ENCODE data around the gene KIAA1191. TPM values are rescaled to one million over a fixed set of nuclear protein-coding genes. Genes with fewer than 3 reads are reported as not detected.

The KIAA1191 gene
- total RNA-seq, 8 experiments from 2014 or later: 65.1 to 111 (median 78.7) TPM

DNA sequence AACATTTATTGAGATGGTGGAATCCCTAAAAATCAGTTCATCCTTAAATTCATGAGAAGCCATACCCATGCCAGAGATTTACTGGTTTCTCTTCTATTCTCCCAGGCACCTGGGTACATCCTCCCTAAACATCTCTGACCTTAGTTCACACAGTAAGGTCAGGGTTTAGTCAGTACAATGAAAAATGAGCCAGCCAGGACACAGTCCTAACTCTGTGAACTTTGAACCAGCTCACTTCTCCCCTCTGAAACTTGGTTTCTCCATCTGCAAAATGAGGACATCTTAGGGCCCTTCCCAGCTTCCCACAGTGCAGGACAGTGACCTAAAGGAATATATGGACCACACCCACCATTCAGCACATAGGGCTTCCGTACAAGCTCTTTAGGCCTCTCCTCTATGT lies 24.9 kb upstream of the KIAA1191 start:
- peaks cover 16 to 17% of the 10 kb centered on the region in 2 donors for H3K4me1 ChIP-seq (replicated peaks in 1 of 2)
- no peak overlapping the region for H3K4me3 ChIP-seq
- no peak for ATAC-seq (replicated peaks in 6 of 8)
- in situ Hi-C loops (cut with MboI; ENCODE audit: low pct_unique_long_range_greater_than_20kb in 2 of 9, low sequenced_read_pairs in 9 of 9, unreplicated experiment in 9 of 9): no loop called here
- WGBS, 10 experiments: 13 to 100% (median 77%) methylated on average over 1 of the region's 1 CpG; no CpG with 5 or more reads in 6 of the 10 experiments
- H3K27ac ChIP-seq: no peak overlapping the region

DNA sequence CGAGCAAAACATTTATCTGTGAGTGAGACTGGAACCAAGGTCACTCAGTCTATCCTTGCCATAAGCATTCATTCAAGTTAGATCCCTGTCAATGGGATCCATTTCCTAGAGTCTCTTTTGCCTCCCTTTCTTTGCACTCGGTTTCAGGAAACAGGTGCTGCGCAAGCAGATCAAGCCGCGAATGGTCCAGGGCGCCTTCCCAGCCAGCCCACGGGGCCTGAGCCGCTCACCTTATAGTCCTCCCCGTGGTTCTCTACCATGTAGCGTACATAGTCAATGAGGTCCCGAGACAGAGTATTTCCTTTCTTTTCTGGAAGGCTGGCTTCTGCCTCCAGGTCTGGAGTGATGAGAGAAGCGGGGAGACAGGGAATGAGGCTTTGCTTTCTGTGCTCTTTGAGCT lies 23.4 kb upstream of the KIAA1191 start:
- no peak overlapping the region for H3K27ac ChIP-seq
- no peak for ATAC-seq (replicated peaks in 6 of 8)
- no peak overlapping the region for H3K4me3 ChIP-seq
- WGBS, 10 experiments: 83 to 100% (median 93%) methylated on average over 3 to 10 of the region's 12 CpGs; no CpG with 5 or more reads in 3 of the 10 experiments
- in situ Hi-C loops (cut with MboI; ENCODE audit: low pct_unique_long_range_greater_than_20kb in 2 of 9, low sequenced_read_pairs in 9 of 9, unreplicated experiment in 9 of 9): no loop called here
- peaks cover 14 to 16% of the 10 kb centered on the region in 2 donors for H3K4me1 ChIP-seq (replicated peaks in 1 of 2)

DNA sequence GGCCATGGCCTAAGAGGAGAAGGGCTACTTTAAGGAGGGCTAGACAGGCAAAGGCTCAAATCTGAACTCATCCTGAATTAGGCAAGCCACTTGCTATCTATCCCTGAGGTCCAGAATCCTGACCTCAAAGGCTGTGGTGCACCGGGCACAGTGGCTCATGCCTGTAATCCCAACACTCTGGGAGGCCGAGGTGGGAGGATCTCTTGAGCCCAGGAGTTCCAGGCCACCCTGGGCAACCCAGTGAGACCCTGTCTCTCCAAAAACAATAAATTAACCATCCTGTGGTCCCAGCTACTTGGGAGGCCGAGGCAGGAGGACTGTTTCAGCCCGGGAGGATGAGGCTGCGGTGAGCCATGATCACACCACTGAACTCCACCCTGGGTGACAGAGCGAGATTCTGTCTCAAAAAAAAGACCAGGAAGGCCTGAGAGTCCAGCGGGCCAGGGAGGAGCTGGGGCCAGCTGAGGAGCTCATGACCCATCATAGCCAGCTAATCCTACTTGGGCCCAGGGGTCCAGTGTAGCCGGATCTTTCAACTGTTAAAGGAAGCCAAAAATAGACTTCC lies 22.9 kb upstream of the KIAA1191 start:
- no peak for ATAC-seq (replicated peaks in 6 of 8)
- no peak overlapping the region for H3K4me3 ChIP-seq
- no peak overlapping the region for H3K27ac ChIP-seq
- peaks cover 9 to 10% of the 10 kb centered on the region in 2 donors for H3K4me1 ChIP-seq (replicated peaks in 1 of 2)
- in situ Hi-C loops (cut with MboI; ENCODE audit: low pct_unique_long_range_greater_than_20kb in 2 of 9, low sequenced_read_pairs in 9 of 9, unreplicated experiment in 9 of 9): no loop called here
- WGBS, 10 experiments: 80 to 100% (median 100%) methylated on average over 1 to 6 of the region's 8 CpGs; no CpG with 5 or more reads in 5 of the 10 experiments

DNA sequence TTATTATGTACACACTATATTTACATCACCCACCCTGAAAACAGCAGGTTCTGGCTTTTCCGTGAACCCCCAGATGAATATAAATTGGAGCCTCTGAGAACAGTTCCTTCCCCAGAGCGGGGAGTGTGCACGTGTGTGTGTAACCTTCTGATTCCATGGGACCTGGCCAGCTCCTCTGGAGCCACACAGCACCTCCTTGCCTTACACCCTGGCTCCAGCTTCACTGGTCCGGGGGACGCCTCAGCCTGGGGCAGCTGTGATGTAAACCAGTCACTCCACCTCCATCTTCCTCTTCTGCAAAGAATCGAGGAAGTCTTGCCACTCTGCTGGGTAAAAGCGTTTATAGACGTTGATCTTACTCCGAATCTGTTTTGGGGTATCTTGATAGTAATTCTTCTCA lies 22.4 kb upstream of the KIAA1191 start:
- Histone ChIP-seq H3K4me1 (replicated peaks in 1 of 2) (peaks cover 9 to 10% of the 10 kb centered on the region in 2 donors), H3K4me3 (no peak overlapping the region), H3K27ac (no peak overlapping the region)
- in situ Hi-C loops (cut with MboI; ENCODE audit: low pct_unique_long_range_greater_than_20kb in 2 of 9, low sequenced_read_pairs in 9 of 9, unreplicated experiment in 9 of 9): no loop called here
- ATAC-seq (replicated peaks in 6 of 8): no peak
- WGBS, 10 experiments: 87 to 100% (median 90%) methylated on average over 1 to 6 of the region's 9 CpGs; no CpG with 5 or more reads in 5 of the 10 experiments

DNA sequence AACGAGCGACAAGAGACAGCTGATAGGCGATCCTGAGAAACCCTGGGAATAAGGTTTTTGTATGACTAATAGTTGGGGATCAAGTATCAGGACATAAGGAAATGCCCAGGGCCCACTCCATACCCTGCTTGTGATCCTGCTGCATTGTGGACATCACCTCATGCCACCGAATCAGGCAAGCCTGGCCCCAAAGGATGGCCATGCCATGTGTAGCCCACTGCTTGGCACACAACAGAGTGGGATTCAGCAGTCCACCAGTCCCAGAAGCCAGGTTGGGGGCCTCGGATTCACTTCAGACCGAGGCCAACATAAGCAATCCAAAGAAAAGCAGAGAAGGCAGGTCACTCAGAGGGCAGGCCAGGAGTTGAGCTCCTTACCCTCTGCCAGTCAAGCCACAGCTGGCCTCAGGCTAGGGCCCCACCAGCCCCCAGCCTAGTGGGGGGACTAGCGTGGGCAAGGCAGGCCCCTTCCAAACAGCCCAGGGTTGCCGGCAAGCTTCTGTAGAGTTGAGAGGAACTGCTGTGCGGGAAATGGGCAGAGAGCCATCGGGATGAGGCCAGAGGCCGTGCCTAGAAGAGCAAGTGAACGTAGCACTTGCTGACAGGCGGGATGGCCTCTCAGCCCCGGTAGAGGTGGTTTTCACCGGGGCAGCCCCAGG lies 21.8 kb upstream of the KIAA1191 start:
- Histone ChIP-seq H3K4me1 (replicated peaks in 1 of 2) (peaks cover 9 to 10% of the 10 kb centered on the region in 2 donors), H3K4me3 (no peak overlapping the region), H3K27ac (no peak overlapping the region)
- WGBS, 10 experiments: 80 to 100% (median 95%) methylated on average over 1 to 10 of the region's 15 CpGs; no CpG with 5 or more reads in 1 of the 10 experiments
- no peak for ATAC-seq (replicated peaks in 6 of 8)
- in situ Hi-C loops (cut with MboI; ENCODE audit: low pct_unique_long_range_greater_than_20kb in 2 of 9, low sequenced_read_pairs in 9 of 9, unreplicated experiment in 9 of 9): no loop called here

DNA sequence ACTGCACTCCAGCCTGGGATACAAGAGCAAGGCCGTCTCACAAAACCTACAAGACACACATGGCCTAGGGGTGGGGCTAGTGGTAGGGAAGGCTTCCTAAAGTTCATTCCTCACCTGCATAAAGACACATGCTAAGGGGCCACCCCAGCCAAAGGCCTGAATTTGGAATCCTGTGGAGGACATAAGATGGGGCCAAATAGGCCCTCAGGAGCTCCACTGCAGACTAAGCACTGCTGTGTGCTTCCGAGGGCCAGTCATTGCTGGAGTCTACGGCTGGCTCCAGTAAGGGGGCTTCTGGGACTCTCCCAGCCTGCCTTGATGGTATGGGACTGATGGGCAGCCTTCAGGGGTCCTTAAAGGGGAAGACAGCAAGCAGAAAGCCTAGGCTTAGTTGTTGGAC lies 21.2 kb upstream of the KIAA1191 start:
- in situ Hi-C loops (cut with MboI; ENCODE audit: low pct_unique_long_range_greater_than_20kb in 2 of 9, low sequenced_read_pairs in 9 of 9, unreplicated experiment in 9 of 9): no loop called here

DNA sequence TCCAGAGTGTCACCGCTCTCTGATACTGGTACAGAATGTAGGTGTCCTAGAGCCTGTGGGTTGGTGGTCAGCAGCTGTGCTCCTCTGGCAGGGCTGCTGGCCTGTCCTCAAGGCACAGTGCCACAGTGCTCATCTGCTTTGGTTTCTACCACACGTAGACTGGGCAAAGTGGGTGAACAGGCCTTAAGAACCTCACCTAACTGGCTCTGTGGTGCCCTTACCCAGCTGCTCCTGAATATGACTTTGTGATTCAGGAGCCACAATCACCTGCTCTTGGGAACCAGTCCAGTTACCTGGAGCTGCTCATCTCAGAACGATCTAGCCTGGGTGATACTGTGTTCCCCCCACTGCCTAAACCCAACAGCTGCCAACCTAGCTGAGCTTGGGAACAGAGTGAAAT lies 20.4 kb upstream of the KIAA1191 start:
- in situ Hi-C loops (cut with MboI; ENCODE audit: low pct_unique_long_range_greater_than_20kb in 2 of 9, low sequenced_read_pairs in 9 of 9, unreplicated experiment in 9 of 9): no loop called here
- no peak overlapping the region for H3K4me3 ChIP-seq
- H3K27ac ChIP-seq: no peak overlapping the region
- no peak for ATAC-seq (replicated peaks in 6 of 8)
- 67 to 100% (median 98%) methylated on average over 1 to 3 of the region's 3 CpGs; no CpG with 5 or more reads in 4 of the 10 experiments for WGBS, 10 experiments
- H3K4me1 ChIP-seq (replicated peaks in 1 of 2): peaks cover 2 to 5% of the 10 kb centered on the region in 2 donors

More for the DNA sequence above, 21.2 kb upstream of the KIAA1191 start:
- H3K27ac ChIP-seq: no peak overlapping the region
- no peak overlapping the region for H3K4me3 ChIP-seq
- H3K4me1 ChIP-seq (replicated peaks in 1 of 2): peaks cover 9 to 10% of the 10 kb centered on the region in 2 donors
- 17 to 100% (median 93%) methylated on average over 1 to 2 of the region's 3 CpGs; no CpG with 5 or more reads in 5 of the 10 experiments for WGBS, 10 experiments
- no peak for ATAC-seq (replicated peaks in 6 of 8)

DNA sequence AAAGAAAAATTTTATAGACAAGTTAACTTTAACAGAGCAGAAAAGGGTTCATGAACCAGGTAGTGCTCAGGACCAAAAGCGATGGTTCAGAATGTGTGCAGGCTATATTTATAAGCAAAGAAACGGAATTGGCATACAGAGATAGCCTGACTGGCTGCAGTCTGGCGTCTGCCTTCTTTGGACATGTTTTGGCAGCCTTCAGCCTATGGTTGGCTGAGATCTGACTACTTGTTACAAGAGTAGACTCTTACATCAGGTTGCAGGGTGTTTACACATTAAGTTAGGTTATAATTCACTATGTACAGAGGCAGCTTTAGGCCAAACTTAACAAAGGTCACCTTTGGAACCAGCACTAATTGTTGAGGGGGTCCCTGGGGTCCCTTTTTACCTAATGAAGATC lies 19.9 kb upstream of the KIAA1191 start:
- H3K27ac ChIP-seq: no peak overlapping the region
- WGBS, 10 experiments: 83 to 100% (median 97%) methylated on average over 1 to 3 of the region's 3 CpGs; no CpG with 5 or more reads in 2 of the 10 experiments
- no peaks in the 10 kb centered on the region for H3K4me1 ChIP-seq (replicated peaks in 1 of 2)
- no peak for ATAC-seq (replicated peaks in 6 of 8)
- in situ Hi-C loops (cut with MboI; ENCODE audit: low pct_unique_long_range_greater_than_20kb in 2 of 9, low sequenced_read_pairs in 9 of 9, unreplicated experiment in 9 of 9): no loop called here
- no peak overlapping the region for H3K4me3 ChIP-seq

DNA sequence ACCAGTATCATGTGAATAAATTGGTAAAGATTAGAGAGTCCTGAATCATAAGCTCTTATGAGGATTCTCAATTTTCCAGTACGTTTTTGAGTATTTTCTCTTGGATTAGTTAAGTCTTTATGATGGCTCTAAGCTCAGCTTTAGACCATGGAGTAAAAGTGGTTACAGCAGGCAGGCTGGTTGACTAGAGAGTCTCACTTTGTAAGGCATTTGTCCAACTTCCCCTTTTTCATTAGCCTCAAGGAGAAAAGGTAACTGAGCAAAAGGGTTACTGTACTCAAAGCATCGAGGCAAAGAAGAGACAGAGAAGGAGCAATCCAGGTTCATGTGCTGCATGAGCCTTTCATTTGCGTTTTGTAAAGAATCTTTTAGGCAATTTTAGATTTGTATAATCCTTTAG lies 18.3 kb upstream of the KIAA1191 start:
- no peak overlapping the region for H3K27ac ChIP-seq
- in situ Hi-C loops (cut with MboI; ENCODE audit: low pct_unique_long_range_greater_than_20kb in 2 of 9, low sequenced_read_pairs in 9 of 9, unreplicated experiment in 9 of 9): no loop called here
- H3K4me3 ChIP-seq: no peak overlapping the region
- ATAC-seq (replicated peaks in 6 of 8): no peak
- 55 to 100% (median 92%) methylated on average over 1 to 3 of the region's 3 CpGs for WGBS, 10 experiments
- H3K4me1 ChIP-seq (replicated peaks in 1 of 2): no peaks in the 10 kb centered on the region

DNA sequence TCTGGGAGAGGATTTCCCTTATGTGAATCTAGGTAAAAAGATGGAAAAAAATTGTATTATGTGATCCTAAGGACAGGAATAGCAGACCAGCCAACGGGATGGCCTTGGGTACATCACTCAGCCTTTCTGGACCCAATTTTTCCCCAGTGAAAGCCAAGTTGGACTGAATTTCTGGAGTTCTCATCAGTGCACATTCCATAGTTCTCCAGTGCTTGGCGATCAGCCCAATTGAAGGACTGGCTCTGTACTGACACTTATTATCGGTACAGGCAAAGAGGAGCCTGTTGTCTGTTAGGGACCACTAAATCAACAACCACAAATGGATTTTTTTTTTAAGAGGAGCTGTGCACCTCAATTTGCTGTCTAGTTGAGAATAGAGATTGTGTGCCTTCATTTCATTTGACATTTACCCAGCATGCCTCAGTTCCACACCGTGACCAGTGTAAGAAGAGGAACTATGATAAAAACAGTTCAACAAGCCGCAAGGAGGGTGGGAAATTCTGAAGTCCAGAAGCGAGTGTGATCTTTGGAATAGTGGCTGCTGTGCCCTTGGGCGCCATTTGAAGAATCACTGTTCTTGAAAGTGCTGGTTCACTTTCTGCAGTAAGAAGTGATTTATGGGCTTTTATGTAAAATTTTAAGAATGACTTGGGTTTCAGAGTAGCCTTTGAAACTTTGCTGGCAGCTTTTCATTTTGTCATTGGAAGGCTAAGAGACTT lies 11.7 kb upstream of the KIAA1191 start:
- in situ Hi-C loops (cut with MboI; ENCODE audit: low pct_unique_long_range_greater_than_20kb in 2 of 9, low sequenced_read_pairs in 9 of 9, unreplicated experiment in 9 of 9): no loop called here
- WGBS, 10 experiments: 57 to 100% (median 93%) methylated on average over 2 to 7 of the region's 7 CpGs
- ATAC-seq (replicated peaks in 6 of 8): peak in 1 of 8 experiments; percentile 52
- no peak overlapping the region for H3K27ac ChIP-seq
- H3K4me3 ChIP-seq: no peak overlapping the region
- no peaks in the 10 kb centered on the region for H3K4me1 ChIP-seq (replicated peaks in 1 of 2)

DNA sequence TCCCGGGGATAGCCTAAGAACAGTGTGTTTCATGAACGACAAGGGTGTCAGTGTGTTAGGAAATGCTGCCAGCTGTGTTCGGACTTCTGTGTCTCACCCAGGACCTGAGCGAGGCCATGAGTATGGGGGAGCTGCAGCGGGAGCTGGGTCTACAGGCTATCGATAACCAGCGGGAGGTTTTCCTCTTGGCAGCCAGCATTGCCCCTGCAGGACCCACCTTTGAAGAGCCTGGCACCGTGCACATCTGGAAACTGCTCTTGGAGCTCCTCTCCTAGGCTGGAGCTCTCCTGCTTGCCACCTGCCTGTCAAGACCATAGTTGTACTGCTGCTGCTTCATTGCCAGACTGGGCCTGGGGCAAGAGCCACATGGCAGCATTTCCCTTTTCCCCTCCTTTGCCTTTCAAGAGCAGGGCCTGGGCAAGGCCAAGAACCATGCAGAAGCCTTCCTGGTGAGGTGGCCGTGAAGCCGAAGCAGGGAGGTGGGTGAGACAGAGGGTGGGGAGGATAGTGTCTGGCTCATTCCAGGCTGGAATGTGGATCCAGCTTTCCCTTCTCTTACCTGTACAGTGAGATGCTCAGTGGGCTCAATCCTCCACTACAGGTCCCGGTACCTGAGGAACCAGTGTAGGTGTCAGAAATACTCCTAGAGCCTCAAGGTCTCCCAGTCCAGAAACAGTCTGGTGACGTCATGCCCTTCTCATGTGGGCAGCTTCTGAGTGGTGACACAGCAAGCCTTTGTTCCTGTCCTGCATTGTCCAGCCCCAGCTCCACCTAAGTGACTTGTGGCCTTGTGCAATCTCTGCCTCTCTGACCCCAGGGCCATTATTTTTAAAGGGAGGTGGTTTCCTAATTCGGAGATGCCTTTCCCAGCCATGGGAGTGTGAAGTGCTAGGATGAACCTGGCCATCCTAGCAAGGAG lies 10.3 kb upstream of the KIAA1191 start:
- ATAC-seq (replicated peaks in 6 of 8): peak in 4 of 8 experiments; percentile 12 to 65 (median 44)

DNA sequence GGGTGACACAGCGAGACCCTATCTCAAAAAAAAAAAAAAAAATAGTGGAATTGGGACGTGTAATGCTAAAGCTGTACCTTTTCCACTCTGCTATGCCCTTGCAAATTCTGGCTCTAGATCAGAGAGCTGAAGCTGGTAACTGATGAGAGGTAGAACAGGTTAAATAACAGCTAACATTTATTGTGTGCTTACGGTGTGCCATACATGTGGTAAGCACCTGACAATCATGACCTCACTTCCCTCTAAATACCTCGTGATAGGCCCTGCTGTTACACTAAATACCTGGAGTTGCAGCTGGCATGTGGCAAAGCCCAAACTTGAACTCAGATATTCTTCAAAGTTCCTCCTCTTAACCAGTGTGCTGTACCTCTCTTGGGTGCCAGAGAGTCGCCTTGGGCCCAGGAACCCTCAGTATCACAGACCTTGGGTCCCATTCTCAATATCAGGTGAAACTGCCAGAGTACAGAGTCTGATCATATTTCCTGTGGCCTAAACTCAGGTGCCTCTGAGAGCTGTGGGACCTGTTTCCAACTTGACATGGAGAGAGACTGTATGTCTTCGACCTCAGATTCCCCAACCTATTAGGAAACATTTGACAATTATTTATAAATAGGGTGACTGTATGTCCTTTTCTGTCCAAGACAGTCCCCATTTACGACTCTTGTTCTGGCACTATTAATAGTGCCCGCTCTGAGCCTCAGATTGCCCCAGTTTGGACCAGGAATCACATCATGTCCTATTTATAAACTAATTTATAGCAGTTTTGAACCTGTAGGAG lies 8.6 kb upstream of the KIAA1191 start:
- Histone ChIP-seq H3K4me3 (no peak overlapping the region), H3K4me1 (replicated peaks in 1 of 2) (peaks cover 4 to 6% of the 10 kb centered on the region in 2 donors), H3K27ac (no peak overlapping the region)
- in situ Hi-C loops (cut with MboI; ENCODE audit: low pct_unique_long_range_greater_than_20kb in 2 of 9, low sequenced_read_pairs in 9 of 9, unreplicated experiment in 9 of 9): no loop called here
- no peak for ATAC-seq (replicated peaks in 6 of 8)
- 76 to 100% (median 99%) methylated on average over 1 to 5 of the region's 8 CpGs for WGBS, 10 experiments

More for the DNA sequence above, 10.3 kb upstream of the KIAA1191 start:
- Histone ChIP-seq H3K4me3 (no peak overlapping the region), H3K4me1 (replicated peaks in 1 of 2) (no peaks in the 10 kb centered on the region), H3K27ac (no peak overlapping the region)
- in situ Hi-C loops (cut with MboI; ENCODE audit: low pct_unique_long_range_greater_than_20kb in 2 of 9, low sequenced_read_pairs in 9 of 9, unreplicated experiment in 9 of 9): no loop called here
- 60 to 100% (median 90%) methylated on average over 1 to 9 of the region's 13 CpGs; no CpG with 5 or more reads in 5 of the 10 experiments for WGBS, 10 experiments
